ENCODE results near the gene CEP170B. TPM values are rescaled to one million over a fixed set of nuclear protein-coding genes. Genes with fewer than 3 reads are reported as not detected.

The CEP170B gene
- total RNA-seq, 1 donor from 2014 or later = 19.2 TPM

DNA sequence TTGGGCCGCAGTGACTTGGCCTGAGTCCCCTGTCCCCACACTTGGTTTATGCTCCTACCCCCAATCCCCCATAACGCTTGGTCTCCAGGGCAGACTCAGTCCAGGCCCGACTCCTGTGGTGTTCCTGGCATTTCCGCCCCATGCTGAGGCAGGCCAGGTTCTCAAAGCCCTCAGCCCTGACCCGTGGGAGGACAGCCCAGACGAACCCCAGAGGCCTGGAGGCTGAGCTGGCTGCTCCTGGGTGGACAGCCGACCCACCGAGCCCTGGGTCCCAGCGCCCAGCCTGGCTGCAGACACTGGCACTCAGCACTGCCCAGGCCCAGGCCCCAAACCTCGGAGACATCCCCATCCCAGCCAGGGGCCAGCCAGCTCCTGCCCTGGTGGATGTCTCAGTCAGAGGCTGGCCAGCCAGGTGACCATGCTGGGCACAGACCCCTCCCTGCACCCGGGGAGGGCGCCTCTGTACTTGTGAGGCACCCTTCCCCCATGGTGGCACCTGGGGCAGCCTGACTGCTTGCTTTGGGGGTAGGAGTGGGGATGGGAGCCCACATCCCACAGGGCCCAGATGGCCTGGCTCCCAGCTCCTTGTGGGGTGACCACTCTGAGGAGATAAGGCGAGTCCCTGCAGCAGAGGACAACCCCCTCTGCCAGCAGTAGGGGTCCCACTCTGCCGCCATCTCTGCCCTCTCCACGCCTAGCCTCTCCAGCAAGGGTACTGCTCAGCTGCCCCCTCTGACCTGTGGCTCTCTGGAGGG, 61.0 kb downstream of the CEP170B start:
- peak; percentile 65 for DNase-seq (ENCODE audit: low spot score)
- intact Hi-C loops (cut with DNase I) = no loop called here

DNA sequence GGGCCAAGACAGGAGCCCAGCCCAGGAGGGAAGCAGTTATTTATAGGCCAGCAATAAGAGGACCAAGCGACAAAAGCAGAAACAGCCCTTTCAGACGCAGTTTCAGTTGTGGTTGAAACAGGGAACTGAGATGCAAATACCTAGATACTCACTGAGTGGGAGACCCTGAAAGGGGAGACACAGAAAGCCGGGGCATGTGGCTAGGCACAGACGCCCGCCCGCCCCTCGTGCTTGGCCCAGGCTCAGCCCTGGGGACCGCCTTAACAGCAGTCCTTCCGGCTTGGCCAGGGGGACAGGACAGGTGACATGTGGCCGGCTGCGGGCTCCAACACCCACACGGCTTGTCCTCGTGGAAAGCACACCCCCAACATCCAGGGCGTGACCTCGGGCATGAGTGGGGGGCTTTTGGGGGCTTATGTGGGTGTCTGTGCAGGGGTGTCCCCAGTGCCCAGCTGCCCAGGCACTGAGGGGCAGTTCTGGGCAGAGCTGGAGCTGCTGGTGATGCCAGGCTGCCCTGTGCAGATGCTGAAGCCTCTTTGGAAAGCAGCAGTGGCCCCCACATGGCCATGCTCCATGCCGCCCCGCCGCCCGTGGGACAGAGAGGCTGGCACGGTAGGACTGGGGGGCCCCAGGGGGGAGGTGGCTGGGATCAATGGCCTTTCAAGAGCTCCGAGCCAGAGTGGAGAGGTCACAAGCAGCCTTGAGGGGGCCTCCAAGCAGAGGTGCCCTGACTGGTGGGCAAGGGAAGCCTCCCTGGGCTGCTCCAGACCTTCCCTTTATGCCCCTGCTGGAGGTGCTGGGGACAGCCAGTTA, 61.8 kb downstream of the CEP170B start:
- intact Hi-C loops (cut with DNase I) = no loop called here
- no peak for DNase-seq (ENCODE audit: low spot score)

DNA sequence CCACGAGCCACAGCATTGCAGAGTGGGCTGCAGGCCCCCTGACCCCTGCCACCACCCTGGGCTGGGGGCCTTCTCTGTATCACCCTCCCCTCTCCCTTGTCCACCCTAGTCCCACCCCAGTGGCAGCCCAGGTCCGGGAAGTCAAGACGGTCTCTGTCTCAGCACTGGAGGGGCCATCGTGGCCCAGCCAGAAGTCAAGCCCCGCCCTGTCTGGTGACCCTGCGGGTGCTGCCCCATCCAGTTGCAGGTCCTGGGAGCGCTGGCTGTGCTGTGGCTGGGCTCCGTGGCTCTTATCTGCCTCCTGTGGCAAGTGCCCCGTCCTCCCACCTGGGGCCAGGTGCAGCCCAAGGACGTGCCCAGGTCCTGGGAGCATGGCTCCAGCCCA, 62.4 kb downstream of the CEP170B start:
- intact Hi-C loops (cut with DNase I) = no loop called here
- no peak for DNase-seq (ENCODE audit: low spot score)

DNA sequence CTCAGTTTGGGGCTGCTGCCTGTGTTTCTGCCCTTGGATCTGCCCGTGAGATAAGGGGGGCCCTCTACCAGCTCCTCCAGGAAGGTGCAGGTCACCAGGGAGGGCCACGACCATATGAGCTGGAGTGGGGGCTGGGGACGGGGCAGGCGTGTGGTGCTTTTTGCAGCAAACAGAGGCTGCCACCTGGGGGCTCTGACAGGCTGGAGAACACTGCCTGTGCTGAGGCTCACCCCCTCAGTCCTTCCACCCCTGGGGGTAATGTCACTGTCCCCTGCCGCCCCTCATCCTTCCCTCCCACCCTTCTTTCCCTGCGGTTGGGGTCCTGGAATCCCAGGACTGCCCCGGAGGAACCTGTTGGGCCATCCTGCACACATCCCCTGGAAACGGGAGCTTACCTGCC, 62.8 kb downstream of the CEP170B start:
- DNase-seq (ENCODE audit: low spot score) = no peak
- intact Hi-C loops (cut with DNase I) = no loop called here

DNA sequence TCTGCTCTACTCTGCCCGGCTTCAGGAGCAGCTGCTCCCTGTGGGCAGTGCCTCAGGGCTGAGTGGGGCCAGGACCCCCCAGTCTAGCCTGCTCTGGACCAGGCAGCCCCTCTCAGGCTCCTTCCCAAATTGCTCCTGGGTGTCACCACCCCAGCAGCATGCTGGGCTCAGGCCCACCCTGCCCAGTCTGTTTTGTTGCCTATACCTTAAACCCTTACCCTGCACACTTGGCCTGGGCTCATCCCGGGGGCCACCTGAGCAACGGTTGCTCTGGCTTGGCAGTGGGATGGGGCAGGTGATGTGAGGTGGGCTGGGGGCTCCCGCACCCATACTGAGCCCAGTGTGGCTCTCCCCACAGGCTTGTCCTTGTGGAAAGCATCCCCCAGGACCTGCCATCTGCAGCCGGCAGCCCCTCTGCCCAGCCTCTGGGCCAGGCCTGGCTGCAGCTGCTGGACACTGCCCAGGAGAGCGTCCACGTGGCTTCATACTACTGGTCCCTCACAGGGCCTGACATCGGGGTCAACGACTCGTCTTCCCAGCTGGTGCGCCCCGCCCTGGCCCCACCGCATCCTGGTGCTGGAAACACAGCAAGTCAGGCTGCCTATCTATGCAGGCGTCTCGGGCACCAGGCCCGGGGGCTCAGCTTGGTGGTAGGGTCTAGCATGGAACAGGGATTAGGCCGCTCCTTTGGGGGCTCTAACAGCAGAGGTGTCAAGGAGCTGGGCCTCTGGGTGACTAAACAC, 63.5 kb downstream of the CEP170B start:
- intact Hi-C loops (cut with DNase I) = no loop called here
- no peak for DNase-seq (ENCODE audit: low spot score)

DNA sequence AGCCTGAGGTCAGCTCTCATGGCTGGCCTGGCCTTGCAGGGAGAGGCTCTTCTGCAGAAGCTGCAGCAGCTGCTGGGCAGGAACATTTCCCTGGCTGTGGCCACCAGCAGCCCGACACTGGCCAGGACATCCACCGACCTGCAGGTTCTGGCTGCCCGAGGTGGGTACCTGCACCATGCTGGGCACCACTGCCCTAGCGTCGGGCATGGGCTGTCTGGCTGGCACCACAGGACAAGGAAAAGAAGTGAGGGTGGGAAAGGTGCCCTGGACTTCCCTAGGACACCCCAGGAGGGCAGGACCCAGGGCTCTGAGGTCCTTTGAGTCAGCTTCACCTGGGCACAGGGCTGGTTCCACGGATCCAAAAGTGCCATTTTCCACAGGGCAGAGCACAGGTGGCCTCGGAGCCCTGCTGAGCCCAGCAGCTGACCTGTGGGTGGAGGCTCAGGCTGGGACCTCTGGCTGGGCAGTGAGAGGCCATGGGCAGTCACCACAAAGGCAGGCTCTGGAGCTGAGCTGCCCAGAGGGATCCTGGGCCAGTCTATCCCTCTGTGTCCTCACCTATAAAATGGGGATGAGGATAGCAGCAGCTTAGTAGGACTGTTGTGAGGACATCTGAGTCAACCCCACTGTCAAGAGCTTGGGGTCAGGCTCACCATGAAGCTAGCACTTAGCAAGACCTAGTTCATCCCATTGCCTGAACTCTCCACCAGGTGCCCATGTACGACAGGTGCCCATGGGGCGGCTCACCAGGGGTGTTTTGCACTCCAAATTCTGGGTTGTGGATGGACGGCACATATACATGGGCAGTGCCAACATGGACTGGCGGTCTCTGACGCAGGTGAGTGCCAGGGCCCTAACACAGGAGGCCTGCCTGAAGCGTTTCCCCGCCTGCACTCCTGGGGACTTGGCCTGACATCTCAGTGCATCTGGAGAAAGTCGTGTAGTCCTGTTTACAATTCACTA, 64.5 kb downstream of the CEP170B start:
- intact Hi-C loops (cut with DNase I) = loop anchor here (5.0 kb wide), 1 partner anchor 38 kb away; no protein-coding TSS in a partner anchor

DNA sequence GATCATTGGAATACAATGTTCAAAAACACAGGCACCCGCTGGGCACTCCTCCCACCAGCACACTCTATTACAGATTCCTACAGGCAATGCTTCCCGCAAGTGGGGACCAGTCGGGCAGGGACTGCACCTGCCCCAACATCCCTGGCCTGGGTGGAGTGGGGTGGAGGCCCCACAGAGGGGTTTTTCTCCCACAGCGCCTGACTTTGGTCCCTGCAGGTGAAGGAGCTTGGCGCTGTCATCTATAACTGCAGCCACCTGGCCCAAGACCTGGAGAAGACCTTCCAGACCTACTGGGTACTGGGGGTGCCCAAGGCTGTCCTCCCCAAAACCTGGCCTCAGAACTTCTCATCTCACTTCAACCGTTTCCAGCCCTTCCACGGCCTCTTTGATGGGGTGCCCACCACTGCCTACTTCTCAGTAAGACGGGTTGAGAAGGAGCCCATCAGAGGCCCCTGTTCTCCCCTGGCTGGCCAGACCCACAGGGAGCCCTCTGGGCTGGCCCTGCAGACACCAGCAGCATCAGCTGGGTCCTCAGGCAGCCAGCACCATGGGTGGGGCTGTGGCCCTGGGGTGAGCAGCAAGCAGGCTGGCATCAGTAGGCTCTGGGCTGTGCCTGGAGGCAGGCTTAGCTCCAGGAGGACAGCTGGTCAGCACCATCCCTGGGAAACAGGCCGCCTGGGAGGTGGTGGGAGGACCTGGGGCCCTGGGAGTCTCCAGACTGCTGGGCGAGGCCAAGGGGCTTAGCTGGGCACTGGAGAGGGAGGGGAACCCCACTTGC, 65.6 kb downstream of the CEP170B start:
- intact Hi-C loops (cut with DNase I) = loop anchor here (5.0 kb wide), 1 partner anchor 37 kb away; no protein-coding TSS in a partner anchor
- no peak for DNase-seq (ENCODE audit: low spot score)

More for the DNA sequence above, 64.5 kb downstream of the CEP170B start:
- DNase-seq (ENCODE audit: low spot score) = no peak

DNA sequence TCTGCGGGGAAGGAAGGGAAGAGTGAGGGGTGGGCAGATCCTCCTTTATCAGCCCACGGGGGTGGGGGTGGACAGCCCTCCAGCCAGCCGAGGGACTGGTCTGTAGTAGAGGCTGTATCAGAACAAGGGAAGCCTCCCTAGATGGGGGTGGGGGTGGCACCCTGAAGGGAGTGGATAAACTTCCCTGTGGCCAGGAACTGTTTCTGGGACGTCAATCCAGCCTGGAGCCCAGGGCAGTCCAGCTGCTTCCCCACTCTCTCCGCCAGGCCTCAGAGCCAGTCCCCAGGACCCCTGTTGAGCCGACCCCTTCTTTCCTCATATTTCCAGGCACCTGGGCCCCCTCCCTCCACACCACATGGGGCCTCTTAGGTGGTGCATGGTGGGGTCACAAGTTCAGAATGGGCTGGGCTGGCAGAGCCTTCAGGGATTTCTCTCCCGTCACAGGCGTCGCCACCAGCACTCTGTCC, 66.3 kb downstream of the CEP170B start:
- intact Hi-C loops (cut with DNase I) = loop anchor here (5.0 kb wide), 1 partner anchor 36 kb away; no protein-coding TSS in a partner anchor

DNA sequence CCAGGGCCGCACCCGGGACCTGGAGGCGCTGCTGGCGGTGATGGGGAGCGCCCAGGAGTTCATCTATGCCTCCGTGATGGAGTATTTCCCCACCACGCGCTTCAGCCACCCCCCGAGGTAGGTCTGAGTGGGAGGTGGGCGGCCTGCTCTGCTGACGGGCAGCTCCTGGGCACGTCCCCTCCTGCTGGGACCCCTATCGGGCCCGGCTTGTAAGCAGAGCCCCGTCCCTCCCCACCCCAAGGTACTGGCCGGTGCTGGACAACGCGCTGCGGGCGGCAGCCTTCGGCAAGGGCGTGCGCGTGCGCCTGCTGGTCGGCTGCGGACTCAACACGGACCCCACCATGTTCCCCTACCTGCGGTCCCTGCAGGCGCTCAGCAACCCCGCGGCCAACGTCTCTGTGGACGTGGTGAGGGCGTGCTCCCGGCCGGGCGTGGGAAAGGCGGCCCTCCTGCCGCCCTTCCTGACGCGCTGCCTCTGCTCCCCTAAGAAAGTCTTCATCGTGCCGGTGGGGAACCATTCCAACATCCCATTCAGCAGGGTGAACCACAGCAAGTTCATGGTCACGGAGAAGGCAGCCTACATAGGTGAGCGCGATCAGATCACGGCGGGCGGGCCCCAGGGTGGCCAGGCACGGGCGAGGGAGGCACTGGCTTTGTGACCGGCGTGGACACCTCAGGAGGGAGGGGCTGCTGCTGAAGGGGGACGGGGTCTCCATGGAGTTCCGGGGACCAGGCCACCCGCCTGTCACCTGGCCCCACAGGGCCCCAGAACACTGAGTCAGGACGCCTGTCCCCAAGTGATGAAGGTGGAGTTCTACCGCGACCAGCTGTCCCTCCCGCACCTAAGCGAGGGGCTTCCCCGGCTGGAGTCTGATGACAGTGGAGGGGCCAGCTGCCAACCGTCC, 67.0 kb downstream of the CEP170B start:
- no peak for DNase-seq (ENCODE audit: low spot score)
- intact Hi-C loops (cut with DNase I) = loop anchor here (5.0 kb wide), 1 partner anchor 35 kb away; no protein-coding TSS in a partner anchor

More for the DNA sequence above, 66.3 kb downstream of the CEP170B start:
- no peak for DNase-seq (ENCODE audit: low spot score)

DNA sequence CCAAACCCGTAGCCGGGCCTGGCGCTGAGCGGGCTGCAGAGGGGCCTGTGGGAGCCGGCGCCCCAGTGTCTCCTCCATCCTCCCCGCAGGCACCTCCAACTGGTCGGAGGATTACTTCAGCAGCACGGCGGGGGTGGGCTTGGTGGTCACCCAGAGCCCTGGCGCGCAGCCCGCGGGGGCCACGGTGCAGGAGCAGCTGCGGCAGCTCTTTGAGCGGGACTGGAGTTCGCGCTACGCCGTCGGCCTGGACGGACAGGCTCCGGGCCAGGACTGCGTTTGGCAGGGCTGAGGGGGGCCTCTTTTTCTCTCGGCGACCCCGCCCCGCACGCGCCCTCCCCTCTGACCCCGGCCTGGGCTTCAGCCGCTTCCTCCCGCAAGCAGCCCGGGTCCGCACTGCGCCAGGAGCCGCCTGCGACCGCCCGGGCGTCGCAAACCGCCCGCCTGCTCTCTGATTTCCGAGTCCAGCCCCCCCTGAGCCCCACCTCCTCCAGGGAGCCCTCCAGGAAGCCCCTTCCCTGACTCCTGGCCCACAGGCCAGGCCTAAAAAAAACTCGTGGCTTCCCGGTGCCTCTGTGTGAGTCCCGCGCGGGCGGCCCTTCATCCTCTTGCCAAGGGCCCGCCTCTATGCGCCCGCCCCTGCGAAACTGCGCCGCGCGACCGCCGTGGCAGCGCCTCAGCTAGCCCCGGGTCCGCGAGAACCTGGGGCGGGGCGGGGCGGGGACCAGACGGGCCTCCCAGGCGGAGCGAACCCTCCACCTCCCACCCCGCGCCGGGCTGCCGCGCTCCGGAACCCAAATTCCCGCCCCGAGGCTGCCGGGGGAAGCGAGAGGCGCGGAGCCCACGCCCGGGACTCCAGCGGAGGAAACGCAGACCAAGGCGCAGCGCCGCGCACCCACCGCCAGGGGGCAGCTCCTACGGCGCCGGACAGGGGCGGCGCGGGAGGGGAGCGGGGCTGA, 67.9 kb downstream of the CEP170B start:
- intact Hi-C loops (cut with DNase I) = loop anchor here (5.0 kb wide), 1 partner anchor 34 kb away; no protein-coding TSS in a partner anchor
- peak; percentile 93 for DNase-seq (ENCODE audit: low spot score)

DNA sequence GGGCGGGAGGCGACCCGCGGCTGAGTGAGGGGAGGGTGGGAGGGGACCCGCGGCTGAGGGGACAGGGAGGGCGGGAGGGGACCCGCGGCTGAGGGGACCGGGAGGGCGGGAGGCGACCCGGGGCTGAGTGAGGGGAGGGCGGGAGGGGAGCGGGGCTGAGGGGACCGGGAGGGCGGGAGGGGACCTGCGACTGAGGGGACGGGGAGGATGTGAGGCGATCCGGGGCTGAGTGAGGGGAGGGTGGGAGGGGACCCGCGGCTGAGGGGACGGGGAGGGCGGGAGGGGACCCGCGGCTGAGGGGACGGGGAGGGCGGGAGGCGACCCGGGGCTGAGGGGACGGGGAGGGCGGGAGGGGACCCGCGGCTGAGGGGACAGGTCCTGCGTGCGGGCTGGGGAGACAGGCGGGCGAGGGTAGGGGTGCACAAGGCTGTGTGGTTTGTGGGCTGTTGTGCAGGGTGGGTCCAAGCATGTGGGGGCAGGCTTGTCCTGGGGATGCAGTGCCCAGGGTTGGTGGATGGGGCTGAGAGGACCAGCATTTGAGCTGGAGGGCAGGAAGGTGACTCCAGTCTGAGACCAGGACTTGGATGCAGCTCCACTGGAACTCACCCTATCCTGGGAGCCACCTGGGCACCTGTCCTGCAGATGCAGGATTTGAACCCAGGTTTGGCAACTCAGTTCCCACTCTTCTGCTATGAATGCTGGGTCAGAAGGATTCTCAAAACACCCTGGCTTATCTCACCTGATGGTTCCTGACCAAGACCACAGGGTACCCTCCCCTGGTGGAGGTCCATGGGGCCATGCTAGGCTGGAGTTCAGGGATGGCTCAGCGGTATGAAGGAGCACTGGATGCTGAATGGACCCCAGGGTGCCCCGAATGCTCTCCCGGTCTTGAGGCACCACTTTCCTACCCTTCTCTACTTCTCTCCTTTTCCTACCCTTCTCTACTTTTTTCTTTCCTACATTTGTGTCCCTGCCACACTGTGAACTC, 69.0 kb downstream of the CEP170B start:
- DNase-seq (ENCODE audit: low spot score) = no peak
- intact Hi-C loops (cut with DNase I) = loop anchor here (5.0 kb wide), 1 partner anchor 33 kb away; no protein-coding TSS in a partner anchor

DNA sequence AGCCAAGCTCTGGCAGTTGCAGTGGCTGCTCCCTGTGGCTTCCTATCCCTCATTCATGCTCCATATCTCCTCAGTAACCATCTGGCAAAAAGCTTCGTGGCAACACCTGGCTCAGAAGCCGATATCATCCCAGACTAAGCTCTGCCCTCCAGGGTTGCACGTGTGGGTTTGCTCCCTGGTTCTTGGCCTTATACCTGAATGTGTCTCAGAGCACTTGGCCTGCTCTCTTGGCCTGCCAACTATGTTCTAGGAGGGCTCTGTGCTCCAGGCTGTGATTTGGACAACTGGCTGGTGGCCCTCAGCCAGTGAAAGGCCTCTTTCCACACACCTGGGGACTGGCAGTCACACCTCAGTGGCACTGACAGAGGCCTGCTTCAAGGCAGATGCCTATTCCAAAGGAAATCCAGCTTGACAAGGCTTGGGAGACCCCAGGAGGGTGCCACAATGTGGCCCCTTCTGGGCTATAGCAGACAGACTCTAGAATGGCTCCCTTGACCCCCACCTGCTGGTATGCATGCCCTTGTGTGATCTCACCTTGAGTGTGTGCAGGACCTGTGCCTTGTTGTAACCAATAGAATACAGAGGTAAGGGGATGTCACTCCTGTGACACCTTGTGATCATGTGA, 70.1 kb downstream of the CEP170B start:
- no peak for DNase-seq (ENCODE audit: low spot score)
- intact Hi-C loops (cut with DNase I) = no loop called here

DNA sequence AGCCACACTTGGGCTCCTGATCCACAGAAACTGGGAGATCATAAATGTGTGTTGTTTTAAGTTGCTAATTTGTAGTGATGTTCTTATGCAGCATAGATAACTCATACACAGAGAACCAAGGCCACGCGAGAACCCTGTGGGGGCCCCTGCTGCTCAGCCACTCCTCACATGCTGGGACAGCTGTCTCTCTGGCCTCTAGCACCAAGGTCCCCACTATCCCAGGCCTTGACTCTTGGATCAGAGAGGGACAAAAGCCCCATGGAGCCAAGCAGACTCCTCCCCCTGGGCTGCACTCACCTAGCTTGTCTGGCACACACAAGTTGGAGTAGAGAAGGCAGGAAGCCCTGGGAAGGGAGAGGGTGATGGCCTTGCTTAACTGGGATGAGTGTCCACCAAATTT, 70.9 kb downstream of the CEP170B start:
- intact Hi-C loops (cut with DNase I) = no loop called here
- DNase-seq (ENCODE audit: low spot score) = no peak

Measured in cardiac septum (tissue), 1 donor.